SHP77 treated with DMSO at 0.1 percent for 48 hours (cell line): ENCODE data around the gene NCAN.
"Not testable (repeated sequence)": the region's sequence is repeated elsewhere in the genome, so short reads cannot be mapped to it uniquely, and the experiment has no call there.

Experiments used
- DNase-seq: peaks from one replicate; lab custom pipeline; 2025; lab: John Stamatoyannopoulos, UW

The NCAN gene

GRCh38 chr19:19193926-19194325 is 17.8 kb upstream of the NCAN start:
- DNase-seq: no peak

GRCh38 chr19:19201697-19202630 is 9.8 kb upstream of the NCAN start:
- no peak for DNase-seq

- DNase-seq: no peak
Observed at GRCh38 chr19:19202707-19203011, 9.1 kb upstream of the NCAN start.

- peak; percentile 81 for DNase-seq
Observed at GRCh38 chr19:19203012-19203856, 8.5 kb upstream of the NCAN start, which contains the start of gene NR2C2AP. TSS of gene NR2C2AP (minus strand) at chr19:19203414. CDS start at chr19:19203060, 354 bp downstream.

GRCh38 chr19:19204181-19204580 is 7.6 kb upstream of the NCAN start:
- DNase-seq: no peak

GRCh38 chr19:19205416-19206410 is 6.0 kb upstream of the NCAN start:
- DNase-seq: no peak

GRCh38 chr19:19206938-19207337 is 4.8 kb upstream of the NCAN start:
- DNase-seq: no peak

GRCh38 chr19:19207637-19208572 is 3.9 kb upstream of the NCAN start:
- no peak for DNase-seq

- DNase-seq: peak; percentile 53
Observed at GRCh38 chr19:19209372-19209771, 2.4 kb upstream of the NCAN start.

- DNase-seq: no peak
Observed at GRCh38 chr19:19212916-19213315, 1.2 kb downstream of the NCAN start.

- no peak for DNase-seq
Observed at GRCh38 chr19:19213426-19214158, 1.8 kb downstream of the NCAN start.

GRCh38 chr19:19214159-19214490 is 2.4 kb downstream of the NCAN start:
- DNase-seq: no peak

GRCh38 chr19:19214892-19215291 is 3.1 kb downstream of the NCAN start:
- no peak for DNase-seq

GRCh38 chr19:19215792-19216191 is 4.0 kb downstream of the NCAN start:
- no peak for DNase-seq

GRCh38 chr19:19217099-19217498 is 5.3 kb downstream of the NCAN start:
- DNase-seq: no peak

- DNase-seq: no peak
Observed at GRCh38 chr19:19218911-19219310, 7.2 kb downstream of the NCAN start.

- DNase-seq: not testable (repeated sequence)
Observed at GRCh38 chr19:19221000-19221399, 9.2 kb downstream of the NCAN start.

- DNase-seq: no peak
Observed at GRCh38 chr19:19223060-19223459, 11.3 kb downstream of the NCAN start.

- no peak for DNase-seq
Observed at GRCh38 chr19:19223636-19224035, 11.9 kb downstream of the NCAN start.
